Left lung (tissue), 10 donors: ENCODE results near the gene ZNF697. TPM values are rescaled to one million over a fixed set of nuclear protein-coding genes. Genes with fewer than 3 reads are reported as not detected.
"Not testable (repeated sequence)": the region's sequence is repeated elsewhere in the genome, so short reads cannot be mapped to it uniquely, and the experiment has no call there.

Experiments
- ATAC-seq: fragments of 200-7000 bp; cut with Tn5 transposase; one replicate; pipeline ENCODE4 v1.9.1; 2020; ENCODE audit warnings: moderate library complexity
- DNase-seq, 4 donors: peaks; one replicate each; pipeline ENCODE4 v3.0.0-alpha.2; 2013 to 2020
- H3K27ac ChIP-seq, 2 donors: fragments of 200-600 bp; sonication (generic) in 1 of 2; one replicate each; pipeline versions ENCODE4 v1.5.0 to v1.8.0; 2020 to 2021
- H3K27me3 ChIP-seq, 2 donors: fragments of 200-600 bp; sonication (generic) in 1 of 2; one replicate each; pipeline versions ENCODE4 v1.5.0 to v1.8.0; 2020 to 2021
- H3K36me3 ChIP-seq, 2 donors: fragments of 200-600 bp; sonication (generic) in 1 of 2; one replicate each; pipeline versions ENCODE4 v1.5.0 to v1.8.0; 2020 to 2021
- H3K4me1 ChIP-seq, 2 donors: fragments of 200-600 bp; one replicate each; pipeline ENCODE4 v1.8.0; 2021
- H3K4me3 ChIP-seq, 2 donors: fragments of 200-600 bp; sonication (generic) in 1 of 2; one replicate each; pipeline versions ENCODE4 v1.5.0 to v1.8.0; 2020 to 2021; ENCODE audit warnings: mild to moderate bottlenecking in 1 of 2
- H3K9me3 ChIP-seq, 2 donors: fragments of 200-600 bp; sonication (generic) in 1 of 2; one replicate each; pipeline versions ENCODE4 v1.5.0 to v1.8.0; 2020 to 2021
- CTCF ChIP-seq, 2 donors: fragments of 200-600 bp; sonication (generic) in 1 of 2; IDR thresholded peaks; one replicate each; pipeline versions ENCODE4 v1.5.0 to v1.8.0; 2021; ENCODE audit warnings: antibody characterized with exemption in 2 of 2
- intact Hi-C, 2 donors: fragments of 100-400 bp; cut with DNase I; formaldehyde crosslinking; loops; one replicate each; pipeline versions ENCODE4 v1.11.2 to v1.14.2; 2022
- polyA plus RNA-seq, 6 donors: library from polyadenylated mRNA; unstranded; fragments of 120-200 nt; gene quantifications; one replicate each; pipeline ENCODE4 v1.2.1, GENCODE V29; 2013; ENCODE audit not compliant: insufficient read length in 6 of 6
- total RNA-seq, 2 donors: library from RNA; stranded (reverse); fragmentation: NEBNext Ultra II Directional; extraction: Animal tissue kit (Norgen Biotek cat#: 25700); gene quantifications; one replicate each; pipeline ENCODE4 v1.2.1, GENCODE V29; 2021
- donor health status: DM: no; HTN: yes; CAD: no.
- donor health status: DM: no; HTN: no; CAD: no.

The ZNF697 gene
- total and polyA plus RNA-seq, 8 donors, result 8.0 to 27.2 (median 25.9) TPM

DNA sequence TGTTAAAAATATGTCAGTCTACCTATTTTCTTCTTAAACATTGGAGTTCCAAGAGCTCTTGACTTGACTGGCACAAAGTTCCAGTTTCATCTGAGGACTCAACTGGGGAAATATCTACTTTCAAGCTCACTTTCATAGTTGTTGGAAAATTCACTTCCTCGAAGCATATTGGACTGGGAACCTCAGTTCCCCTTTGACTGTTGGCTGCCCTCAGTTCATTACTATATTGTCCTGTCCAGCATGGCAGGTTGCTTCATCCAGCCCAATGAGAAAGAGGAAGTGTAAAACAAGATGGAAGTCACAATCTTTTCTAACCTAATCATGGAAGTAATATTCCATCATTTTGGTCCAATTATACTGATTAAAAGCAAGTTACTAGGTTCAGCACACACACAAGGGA lies 54.3 kb downstream of the ZNF697 start:
- Histone ChIP-seq H3K27ac (no peak overlapping the region), H3K4me1 (no peaks in the 10 kb centered on the region), H3K36me3 (no peaks in the 10 kb centered on the region), H3K9me3 (no peaks in the 10 kb centered on the region), H3K4me3 (no peak overlapping the region), H3K27me3 (no peaks in the 10 kb centered on the region)
- ATAC-seq, result peak; percentile 15
- no peak for TF ChIP-seq CTCF (IDR thresholded peaks at IDR 0.05)
- DNase-seq, result no peak
- intact Hi-C loops, result no loop called here

- Histone ChIP-seq H3K4me1 (peaks cover 0 to 6% of the 10 kb centered on the region in 2 donors), H3K4me3 (no peak overlapping the region), H3K36me3 (no peaks in the 10 kb centered on the region), H3K27me3 (no peaks in the 10 kb centered on the region), H3K9me3 (no peaks in the 10 kb centered on the region), H3K27ac (no peak overlapping the region)
- ATAC-seq (peak; percentile 45), DNase-seq (no peak)
- intact Hi-C loops, result no loop called here
- TF ChIP-seq CTCF (IDR thresholded peaks at IDR 0.05), result no peak
Observed at GRCh38 chr1:119590393-119590792, 57.7 kb downstream of the ZNF697 start.

DNA sequence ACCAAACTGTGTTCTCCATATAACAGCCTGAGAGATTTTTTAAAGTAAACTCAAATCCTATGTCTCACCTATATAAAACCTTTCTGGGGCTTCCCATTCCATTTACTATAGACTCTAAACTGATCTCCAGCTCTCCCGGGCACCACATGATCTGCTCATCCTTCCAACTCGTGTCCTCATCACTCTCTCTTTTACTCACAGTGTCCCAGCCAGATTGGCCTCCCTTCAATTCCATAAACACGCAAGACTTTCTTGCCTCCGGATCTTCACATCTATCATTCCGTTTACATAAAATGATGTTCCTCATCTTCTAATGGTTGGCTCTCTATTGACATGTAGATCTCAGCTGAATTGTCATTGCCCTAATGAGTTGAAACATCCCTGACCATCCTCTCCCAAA lies 59.4 kb downstream of the ZNF697 start:
- Histone ChIP-seq H3K27ac (no peak overlapping the region), H3K4me3 (no peak overlapping the region), H3K36me3 (no peaks in the 10 kb centered on the region), H3K9me3 (no peaks in the 10 kb centered on the region), H3K27me3 (no peaks in the 10 kb centered on the region), H3K4me1 (peaks cover 0 to 6% of the 10 kb centered on the region in 2 donors)
- ATAC-seq, result no peak
- TF ChIP-seq CTCF (IDR thresholded peaks at IDR 0.05), result no peak
- DNase-seq, result no peak
- intact Hi-C loops, result no loop called here

- Histone ChIP-seq H3K27ac (no peak overlapping the region), H3K27me3 (no peaks in the 10 kb centered on the region), H3K4me1 (peaks cover 0 to 6% of the 10 kb centered on the region in 2 donors), H3K9me3 (no peaks in the 10 kb centered on the region), H3K4me3 (no peak overlapping the region), H3K36me3 (no peaks in the 10 kb centered on the region)
- TF ChIP-seq CTCF (IDR thresholded peaks at IDR 0.05), result no peak
- DNase-seq (no peak), ATAC-seq (no peak)
- intact Hi-C loops, result no loop called here
Observed at GRCh38 chr1:119587341-119587740, 60.7 kb downstream of the ZNF697 start.

DNA sequence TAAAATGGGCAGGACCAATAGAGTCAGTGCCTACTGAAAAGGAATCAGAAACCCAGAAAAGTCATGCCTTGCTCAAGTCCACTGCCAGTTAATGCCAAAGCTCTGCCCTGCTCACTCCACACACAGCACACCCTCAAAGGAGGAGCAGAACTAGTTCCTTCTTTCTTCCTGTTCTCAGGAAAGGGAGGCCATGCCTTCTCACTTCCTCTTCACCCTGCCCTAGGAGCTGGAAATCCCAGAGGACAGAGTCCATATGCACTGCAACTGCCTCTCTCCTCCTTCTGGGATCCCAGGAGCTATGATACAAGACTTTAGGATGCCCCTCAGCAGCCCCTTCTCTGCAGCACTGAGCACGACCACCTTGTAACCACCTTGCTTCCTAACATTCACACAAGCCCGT lies 62.3 kb downstream of the ZNF697 start:
- H3K36me3 ChIP-seq, H3K4me1 ChIP-seq, H3K27ac ChIP-seq, intact Hi-C loops, H3K4me3 ChIP-seq, DNase-seq, H3K27me3 ChIP-seq, H3K9me3 ChIP-seq: not testable (repeated sequence)
- ATAC-seq, result peak; percentile 36

DNA sequence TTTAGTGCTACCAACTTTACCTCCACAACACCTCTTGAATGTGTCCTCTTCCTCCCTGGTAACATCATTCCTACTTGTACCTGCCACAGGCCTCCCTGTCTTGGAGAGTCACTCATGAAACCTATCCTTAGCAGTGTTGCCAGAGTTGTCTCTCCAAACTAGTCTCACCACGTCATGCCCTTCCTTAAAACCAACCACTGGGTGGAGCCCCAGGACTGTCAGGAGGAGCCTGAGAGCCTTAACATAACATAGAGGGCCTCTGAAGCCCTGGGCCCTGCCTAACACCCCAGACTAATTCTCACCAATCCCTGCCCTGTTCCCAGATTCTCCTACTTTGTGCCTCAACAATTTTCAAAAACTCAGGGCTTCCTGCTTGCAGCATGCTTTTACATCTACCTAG lies 65.3 kb downstream of the ZNF697 start:
- intact Hi-C loops, result no loop called here
- no peak overlapping the region for H3K4me3 ChIP-seq
- DNase-seq, result peak in 3 of 4 donors; percentile 56 to 81 (median 62)
- peak; percentile 98 for ATAC-seq
- TF ChIP-seq CTCF (IDR thresholded peaks at IDR 0.05), result peak in 1 of 2 donors; percentile 37
- H3K36me3 ChIP-seq, result no peaks in the 10 kb centered on the region
- peaks cover 0 to 6% of the 10 kb centered on the region in 2 donors for H3K4me1 ChIP-seq
- H3K27ac ChIP-seq, result no peak overlapping the region
- no peaks in the 10 kb centered on the region for H3K27me3 ChIP-seq
- no peaks in the 10 kb centered on the region for H3K9me3 ChIP-seq

- H3K27ac ChIP-seq, intact Hi-C loops, H3K27me3 ChIP-seq, H3K4me3 ChIP-seq, DNase-seq, ATAC-seq, H3K9me3 ChIP-seq, H3K36me3 ChIP-seq, H3K4me1 ChIP-seq: not testable (repeated sequence)
Observed at GRCh38 chr1:119581076-119581475, 67.0 kb downstream of the ZNF697 start.
